Vagina (tissue), 2 donors: ENCODE data around the gene TSHZ3. TPM values are rescaled to one million over a fixed set of nuclear protein-coding genes. Genes with fewer than 3 reads are reported as not detected.

Experiments
- DNase-seq, 2 donors: peaks; one replicate each; pipeline ENCODE4 v3.0.0-alpha.2; 2017; ENCODE audit errors: extremely low spot score in 2 of 2
- H3K27ac ChIP-seq: fragments of 200-600 bp; sonication (generic); one replicate; pipeline ENCODE4 v1.5.1; 2019
- H3K27me3 ChIP-seq: fragments of 200-600 bp; sonication (generic); one replicate; pipeline ENCODE4 v1.5.1; 2019
- H3K36me3 ChIP-seq, 2 donors: fragments of 200-600 bp; sonication (generic); one replicate each; pipeline ENCODE4 v1.5.1; 2017 to 2019
- H3K4me1 ChIP-seq: fragments of 200-600 bp; sonication (generic); one replicate; pipeline ENCODE4 v1.5.1; 2019
- H3K4me3 ChIP-seq, 2 donors: fragments of 200-600 bp; sonication (generic); 1 replicate in 1 of 2; 2 replicates in 1 of 2; pipeline ENCODE4 v1.5.1; 2016 to 2019
- H3K9me3 ChIP-seq: fragments of 200-600 bp; sonication (generic); one replicate; pipeline ENCODE4 v1.5.1; 2019
- CTCF ChIP-seq, 3 experiments: fragments of 450-650 bp in 2 of 3; fragments of 200-600 bp in 1 of 3; sonication (generic) in 1 of 3; IDR thresholded peaks; one replicate each; pipeline ENCODE4 v1.5.1; 2017 to 2019; ENCODE audit warnings: antibody characterized with exemption in 3 of 3, mild to moderate bottlenecking in 2 of 3, moderate library complexity in 2 of 3
- POLR2A ChIP-seq, 2 donors: fragments of 450-650 bp; IDR thresholded peaks; one replicate each; pipeline ENCODE4 v1.6.1; 2017; ENCODE audit warnings: antibody characterized with exemption in 2 of 2, mild to moderate bottlenecking in 2 of 2, moderate library complexity in 2 of 2
- POLR2AphosphoS5 ChIP-seq, 2 donors: sonication (generic); formaldehyde crosslinking; IDR thresholded peaks; one replicate each; pipeline ENCODE4 v1.9.0; 2017; ENCODE audit warnings: antibody characterized with exemption in 2 of 2, mild to moderate bottlenecking in 2 of 2, low read depth in 1 of 2; ENCODE audit not compliant: insufficient read depth in 1 of 2
- intact Hi-C: fragments of 100-400 bp; cut with DNase I; formaldehyde crosslinking; loops from one replicate; pipeline ENCODE4 v1.15.1; 2023
- total RNA-seq: library from RNA; depleted of rRNA; stranded (reverse); fragments of >200 nt; gene quantifications from one replicate; pipeline ENCODE4 v1.2.3, GENCODE V29; 2016

TSHZ3 gene
- total RNA-seq, 1 donor from 2014 or later = 13.5 TPM

GRCh38 chr19:31269425-31270127 is 79.7 kb downstream of the TSHZ3 start:
- intact Hi-C loops = no loop called here
- Histone ChIP-seq H3K4me3 (no peak overlapping the region), H3K4me1 (peaks cover 4% of the 10 kb centered on the region), H3K36me3 (no peaks in the 10 kb centered on the region), H3K27me3 (no peaks in the 10 kb centered on the region), H3K27ac (no peak overlapping the region), H3K9me3 (no peaks in the 10 kb centered on the region)
- no peak for DNase-seq
- TF ChIP-seq CTCF (IDR thresholded peaks at IDR 0.05) (no peak), POLR2AphosphoS5 (IDR thresholded peaks at IDR 0.05; ENCODE audit: insufficient read depth in 1 of 2, low read depth in 1 of 2) (no peak), POLR2A (IDR thresholded peaks at IDR 0.05) (no peak)

GRCh38 chr19:31268751-31269383 is 80.4 kb downstream of the TSHZ3 start:
- Histone ChIP-seq H3K4me1 (peaks cover 4% of the 10 kb centered on the region), H3K4me3 (no peak overlapping the region), H3K27me3 (no peaks in the 10 kb centered on the region), H3K27ac (no peak overlapping the region), H3K9me3 (no peaks in the 10 kb centered on the region), H3K36me3 (no peaks in the 10 kb centered on the region)
- intact Hi-C loops = no loop called here
- no peak for DNase-seq
- TF ChIP-seq CTCF (IDR thresholded peaks at IDR 0.05) (no peak), POLR2AphosphoS5 (IDR thresholded peaks at IDR 0.05; ENCODE audit: insufficient read depth in 1 of 2, low read depth in 1 of 2) (no peak), POLR2A (IDR thresholded peaks at IDR 0.05) (no peak)

- H3K27ac ChIP-seq = no peak overlapping the region
- no peaks in the 10 kb centered on the region for H3K9me3 ChIP-seq
- peaks cover 11% of the 10 kb centered on the region for H3K4me1 ChIP-seq
- DNase-seq = no peak
- TF ChIP-seq POLR2A (IDR thresholded peaks at IDR 0.05) (no peak), CTCF (IDR thresholded peaks at IDR 0.05) (no peak), POLR2AphosphoS5 (IDR thresholded peaks at IDR 0.05; ENCODE audit: insufficient read depth in 1 of 2, low read depth in 1 of 2) (no peak)
- intact Hi-C loops = no loop called here
- H3K27me3 ChIP-seq = no peaks in the 10 kb centered on the region
- H3K4me3 ChIP-seq = no peak overlapping the region
- no peaks in the 10 kb centered on the region for H3K36me3 ChIP-seq
These were observed 82.5 kb downstream of the TSHZ3 start for GRCh38 chr19:31266731-31267130.

- no peak overlapping the region for H3K4me3 ChIP-seq
- H3K36me3 ChIP-seq = no peaks in the 10 kb centered on the region
- H3K4me1 ChIP-seq = peaks cover 13% of the 10 kb centered on the region
- no peaks in the 10 kb centered on the region for H3K27me3 ChIP-seq
- intact Hi-C loops = no loop called here
- H3K9me3 ChIP-seq = no peaks in the 10 kb centered on the region
- no peak overlapping the region for H3K27ac ChIP-seq
- DNase-seq = no peak
- TF ChIP-seq CTCF (IDR thresholded peaks at IDR 0.05) (no peak), POLR2A (IDR thresholded peaks at IDR 0.05) (no peak), POLR2AphosphoS5 (IDR thresholded peaks at IDR 0.05; ENCODE audit: insufficient read depth in 1 of 2, low read depth in 1 of 2) (no peak)
These were observed 83.0 kb downstream of the TSHZ3 start for GRCh38 chr19:31266196-31266595.
